GM18498 (cell line): Measurements from ENCODE around the gene KLHDC10.
"Not testable (repeated sequence)": the region's sequence is repeated elsewhere in the genome, so short reads cannot be mapped to it uniquely, and the experiment has no call there.

Source experiments
- ATAC-seq: cut with Tn5 transposase; IDR thresholded peaks from one replicate; pipeline ENCODE4 v1.9.1; 2021; ENCODE audit warnings: mild to moderate bottlenecking, moderate library complexity; ENCODE audit not compliant: unreplicated experiment

The KLHDC10 gene

DNA sequence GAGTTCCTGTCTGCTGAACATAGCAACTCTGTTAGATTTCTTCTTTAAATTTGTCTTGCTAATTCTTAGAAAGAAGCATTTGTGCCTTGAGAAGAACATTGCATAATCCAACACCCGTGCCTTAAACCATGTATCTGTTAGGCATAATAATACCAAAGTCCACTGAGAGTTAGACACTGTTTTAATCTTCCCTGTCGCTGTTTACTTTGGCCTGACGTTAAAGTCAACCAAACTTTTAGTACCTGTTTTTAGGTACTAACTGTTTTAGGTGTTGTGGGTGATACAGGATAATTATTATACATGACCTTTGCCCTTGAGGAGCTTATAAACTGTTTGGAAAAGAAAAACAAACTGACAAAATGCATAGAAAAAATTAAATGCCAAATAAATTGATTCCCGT is 43.6 kb downstream of the KLHDC10 start:
- ATAC-seq: no peak

DNA sequence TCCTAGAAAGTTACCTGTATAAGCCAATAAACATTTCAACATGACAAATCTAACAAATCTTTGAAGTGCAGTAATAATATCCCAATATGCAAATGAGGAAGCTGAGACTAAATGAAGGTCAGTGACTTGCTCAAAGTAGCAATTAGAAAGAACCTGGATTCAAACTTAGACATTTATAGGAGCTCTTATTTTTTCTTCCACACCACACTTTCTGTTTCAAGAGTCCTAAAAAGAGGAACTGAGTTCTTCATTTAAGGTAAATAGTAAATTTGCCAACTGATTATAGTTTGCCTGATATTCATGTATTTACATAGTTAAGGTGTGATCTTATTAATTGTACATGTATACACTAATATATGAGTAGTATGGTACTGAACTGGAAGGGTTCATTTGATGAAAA is 44.0 kb downstream of the KLHDC10 start:
- peak; percentile 64 for ATAC-seq

- ATAC-seq: no peak
Observed at GRCh38 chr7:130114776-130115175, 44.4 kb downstream of the KLHDC10 start.

DNA sequence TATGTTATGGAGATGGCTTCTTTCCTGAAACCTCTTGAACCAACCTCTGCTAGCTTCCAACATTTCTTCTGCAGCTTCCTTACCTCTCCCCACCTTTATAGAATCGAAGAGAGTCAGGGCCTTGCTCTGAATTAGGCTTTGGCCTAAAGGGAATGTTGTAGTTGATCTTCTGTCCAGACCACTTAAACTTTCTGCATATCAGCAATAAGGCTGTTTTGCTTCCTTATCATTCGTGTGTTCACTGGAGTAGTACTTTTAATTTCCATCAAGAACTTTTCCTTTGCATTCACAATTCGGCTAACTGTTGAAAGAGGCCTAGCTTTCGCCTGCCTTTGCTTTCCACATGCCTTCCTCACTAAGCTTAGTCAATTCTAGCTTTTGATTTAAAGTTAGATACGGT is 48.0 kb downstream of the KLHDC10 start:
- ATAC-seq: no peak

DNA sequence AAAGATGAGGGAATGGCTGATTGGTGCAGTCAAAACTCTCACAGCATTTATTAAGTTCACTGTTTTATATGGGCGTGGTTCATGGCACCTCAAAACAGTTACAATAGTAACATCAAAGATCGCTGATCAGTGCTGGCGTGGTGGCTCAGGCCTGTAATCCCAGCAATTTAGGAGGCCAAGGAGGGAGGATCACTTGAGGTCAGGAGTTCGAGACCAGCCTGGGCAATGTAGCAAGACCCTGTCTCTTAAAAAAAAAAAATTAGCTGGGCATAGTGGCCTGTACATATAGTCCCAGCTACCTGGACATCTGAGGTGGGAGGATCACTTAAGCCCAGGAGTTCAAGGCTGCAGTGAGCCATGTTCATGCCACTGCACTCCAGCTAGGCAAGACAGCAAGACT is 48.5 kb downstream of the KLHDC10 start:
- no peak for ATAC-seq

GRCh38 chr7:130123501-130123900 is 53.2 kb downstream of the KLHDC10 start:
- no peak for ATAC-seq

GRCh38 chr7:130124711-130125110 is 54.4 kb downstream of the KLHDC10 start:
- no peak for ATAC-seq

DNA sequence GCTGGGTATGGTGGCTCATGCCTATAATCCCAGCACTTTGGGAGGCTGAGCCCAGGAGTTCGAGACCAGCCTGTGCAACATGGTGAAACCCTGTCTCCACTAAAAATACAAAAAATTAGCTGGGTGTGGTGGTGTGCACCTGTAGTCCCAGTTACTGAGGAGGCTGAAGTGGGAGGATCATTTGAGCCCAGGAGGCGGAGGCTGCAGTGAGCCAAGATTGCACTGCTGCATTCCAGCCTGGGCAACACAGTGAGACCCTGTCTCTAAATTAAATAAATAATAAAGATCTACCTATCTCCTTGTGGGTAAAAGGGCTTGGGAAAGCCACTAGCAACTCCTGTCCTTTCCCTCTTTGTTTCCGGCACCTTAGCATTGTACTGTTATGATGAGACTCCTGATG is 56.5 kb downstream of the KLHDC10 start:
- ATAC-seq: not testable (repeated sequence)

DNA sequence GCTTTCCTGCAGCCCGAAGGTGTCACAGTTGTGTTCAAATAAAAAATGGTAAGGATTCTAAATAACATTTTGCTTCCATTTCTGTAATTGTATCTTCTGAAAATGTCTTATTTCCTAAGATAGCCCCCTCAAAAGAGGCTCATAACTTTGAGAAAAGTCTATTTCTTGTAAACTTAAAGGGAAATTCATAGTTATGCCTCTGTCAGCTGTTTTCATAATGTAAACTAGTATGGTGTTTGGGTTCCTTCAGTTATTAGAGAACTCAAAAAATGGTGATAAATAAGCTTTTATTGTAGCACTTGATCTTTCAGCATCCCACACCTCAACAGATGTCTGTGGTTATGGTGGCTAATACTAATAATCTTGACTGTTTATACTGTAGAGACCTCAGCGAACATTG is 57.1 kb downstream of the KLHDC10 start:
- no peak for ATAC-seq

GRCh38 chr7:130127821-130128317 is 57.5 kb downstream of the KLHDC10 start:
- no peak for ATAC-seq

DNA sequence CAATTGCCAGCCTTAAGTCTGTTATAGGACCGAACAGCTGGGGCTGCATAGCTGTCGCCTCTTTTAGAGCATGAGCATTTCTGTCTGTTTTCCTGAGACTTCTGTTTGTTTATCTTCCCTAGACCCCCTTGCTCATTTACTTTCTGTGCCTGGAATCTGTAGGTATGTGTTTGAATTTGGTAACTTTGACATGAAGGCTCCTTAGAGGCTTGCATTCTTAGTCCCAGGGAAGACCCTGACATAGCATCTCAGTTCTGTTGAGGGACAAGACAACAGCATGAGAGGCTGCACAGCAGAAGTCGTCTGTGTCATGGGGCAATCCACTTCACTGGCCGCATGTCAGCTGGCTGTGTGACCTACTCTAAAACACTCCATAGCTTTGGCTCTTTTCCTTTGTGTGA is 58.7 kb downstream of the KLHDC10 start:
- ATAC-seq: no peak

- no peak for ATAC-seq
Observed at GRCh38 chr7:130131191-130131834, 61.0 kb downstream of the KLHDC10 start.

DNA sequence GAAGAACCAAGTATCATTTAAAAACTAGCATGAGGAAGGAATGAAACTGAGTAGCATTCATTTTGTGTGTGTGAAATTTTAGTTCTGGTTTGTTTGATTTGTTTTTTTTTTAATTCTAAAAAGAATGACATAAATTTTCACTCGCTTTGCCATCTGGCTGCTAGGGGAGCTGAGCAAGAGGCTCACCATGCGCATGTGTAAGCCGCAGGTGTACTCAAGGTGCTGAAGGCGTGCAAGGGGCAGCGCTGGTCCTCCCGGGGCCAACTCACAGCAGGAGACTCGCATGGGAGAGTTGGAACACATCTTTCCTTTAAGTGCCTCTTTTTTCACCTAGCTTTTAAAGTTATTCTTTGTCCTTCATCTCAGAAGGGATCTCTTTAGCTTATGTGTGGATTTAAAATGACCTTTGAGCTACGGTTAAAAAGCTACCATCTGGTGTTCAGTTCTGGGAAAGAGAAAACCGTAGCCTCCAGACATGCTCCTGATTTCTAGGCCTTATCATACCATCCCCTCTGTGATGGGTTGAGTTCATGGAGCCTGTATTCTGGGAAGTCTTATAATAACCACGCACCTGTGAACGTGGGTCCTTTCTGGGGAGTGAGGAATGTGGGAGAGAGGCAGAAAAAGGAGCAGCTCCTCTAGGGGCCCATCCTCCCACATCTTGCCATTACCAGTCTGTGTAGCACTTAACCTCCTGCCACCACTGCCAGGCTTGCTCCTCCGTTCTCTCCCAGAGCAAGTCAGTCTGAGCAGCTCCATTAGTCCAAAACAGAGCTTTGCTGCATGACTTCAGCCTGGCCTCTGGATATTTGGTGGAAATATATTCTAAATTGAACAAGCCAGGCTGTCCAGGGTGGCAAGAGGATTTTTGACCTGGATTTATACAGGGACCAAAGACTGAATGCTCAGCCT is 61.9 kb downstream of the KLHDC10 start:
- ATAC-seq: no peak

- no peak for ATAC-seq
Observed at GRCh38 chr7:130133029-130133782, 62.9 kb downstream of the KLHDC10 start.

GRCh38 chr7:130134106-130134636 is 63.8 kb downstream of the KLHDC10 start:
- no peak for ATAC-seq

DNA sequence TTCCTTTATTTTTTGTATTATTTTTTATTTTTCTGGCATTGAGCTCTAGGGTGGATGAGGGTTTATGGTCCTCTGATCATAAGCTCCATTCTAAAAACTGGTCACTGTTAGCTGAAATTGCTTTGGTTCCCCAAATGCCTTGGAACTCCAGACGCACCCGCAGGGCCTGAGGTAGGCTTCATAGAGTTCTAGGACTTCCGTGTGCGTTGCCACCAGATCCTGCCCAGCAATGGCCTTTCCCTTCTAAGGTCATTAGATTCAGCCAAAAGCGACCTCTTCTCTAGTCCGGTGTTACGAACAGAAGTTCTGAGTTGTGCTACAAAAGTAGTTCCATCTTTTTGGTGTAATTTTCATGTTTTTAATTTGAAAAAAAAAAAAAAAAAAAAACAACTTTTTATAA is 64.4 kb downstream of the KLHDC10 start:
- ATAC-seq: no peak

DNA sequence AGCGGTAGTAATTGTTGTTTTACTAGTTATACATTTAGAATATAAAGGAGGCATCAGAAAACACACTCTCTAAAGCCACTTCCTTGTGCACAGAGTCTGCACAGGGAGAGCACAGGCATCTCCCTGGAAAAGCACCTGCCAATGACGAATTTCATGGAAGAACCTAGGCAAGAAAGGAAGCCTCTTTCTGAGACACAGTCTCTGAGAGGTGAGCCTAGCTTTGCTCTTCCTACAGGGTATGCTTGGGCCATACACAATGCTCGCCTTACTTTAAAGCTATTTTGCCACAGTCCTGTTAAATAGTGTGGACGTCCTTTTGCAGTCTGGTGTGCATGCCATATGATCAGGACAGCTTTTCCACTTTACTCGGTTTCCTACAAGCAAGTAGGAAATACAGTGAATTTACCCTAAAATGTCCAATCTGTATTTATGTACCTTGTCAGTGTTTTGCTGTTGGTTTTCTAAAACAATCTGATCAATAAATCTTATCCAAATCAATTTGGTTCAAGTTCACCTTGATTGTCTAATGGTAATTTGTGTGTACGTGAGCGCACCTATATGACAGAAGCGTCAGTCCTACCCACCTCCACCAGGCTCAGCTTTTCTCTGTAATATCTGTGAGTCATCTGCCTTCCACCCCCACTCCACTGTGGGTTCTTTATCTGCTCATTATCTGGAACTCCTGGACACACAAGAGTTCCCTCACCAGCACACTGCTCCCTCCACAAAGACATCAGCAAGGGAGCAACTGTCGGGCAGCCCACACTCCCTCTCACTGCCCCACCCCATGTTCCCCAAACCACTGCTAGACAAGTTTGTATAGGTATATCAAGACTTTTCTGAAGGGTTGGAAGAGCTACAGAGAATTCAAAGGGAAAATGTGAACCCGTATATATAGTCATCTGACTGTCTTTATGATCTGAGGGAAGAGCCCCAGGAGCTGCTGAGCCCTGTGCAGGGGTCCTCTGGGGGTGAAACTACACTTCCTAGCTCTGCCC is 65.2 kb downstream of the KLHDC10 start:
- ATAC-seq: no peak

DNA sequence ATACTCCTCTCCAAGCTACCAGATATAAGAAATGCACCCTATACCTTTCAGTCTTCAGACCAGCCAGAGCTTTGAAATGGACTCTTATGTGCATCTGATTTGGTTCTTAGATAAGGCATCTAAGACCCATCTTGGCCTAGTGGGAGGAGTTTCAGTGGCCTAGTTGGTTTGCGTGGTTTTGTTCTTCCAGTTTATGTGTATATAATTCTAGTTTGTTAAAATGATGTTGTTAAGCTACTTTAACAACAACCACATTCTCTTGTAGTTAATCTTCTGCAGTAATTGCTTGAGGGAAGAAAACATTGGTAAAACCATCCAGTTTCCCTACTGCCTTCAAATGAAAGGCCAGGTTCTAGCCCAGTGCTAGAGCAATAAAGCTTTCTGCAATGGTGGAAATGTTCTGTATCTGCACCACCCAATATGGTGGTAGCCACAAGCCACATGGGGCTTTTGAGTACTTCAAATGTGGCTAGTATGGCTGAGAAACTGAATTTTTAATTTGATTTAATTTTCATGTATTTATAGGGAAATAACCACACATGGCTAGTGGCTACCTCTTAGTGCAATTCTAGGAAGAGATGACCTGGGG is 66.3 kb downstream of the KLHDC10 start:
- no peak for ATAC-seq

DNA sequence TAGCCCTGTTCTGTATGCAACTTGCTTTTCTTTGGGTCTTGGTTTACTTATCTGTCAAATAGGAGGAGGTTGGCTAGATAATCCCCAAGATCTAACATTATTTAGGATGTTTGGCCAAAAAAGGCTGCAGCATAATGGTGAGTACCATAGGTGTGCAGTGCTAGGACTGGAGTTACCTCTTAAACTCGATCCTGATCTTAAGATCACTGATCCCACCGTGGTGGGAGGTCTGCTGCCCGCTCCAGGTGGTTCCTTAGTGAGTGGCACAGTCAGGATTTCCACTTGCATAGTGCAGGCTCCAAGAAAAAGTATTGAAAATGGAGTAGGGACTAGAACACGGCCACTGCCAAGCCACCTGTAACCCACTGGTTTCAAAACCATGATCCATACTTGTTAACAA is 66.9 kb downstream of the KLHDC10 start:
- no peak for ATAC-seq
